GM23338 (cell line): ENCODE results near the gene NAA20. TPM values are rescaled to one million over a fixed set of nuclear protein-coding genes. Genes with fewer than 3 reads are reported as not detected.
A peak's percentile ranks its signal among the peaks of the same experiment; 100 is the strongest.

ENCODE experiments used
- ATAC-seq: fragments of 200-7000 bp; cut with Tn5 transposase; 3 replicates; pipeline ENCODE4 v1.9.1; 2020
- DNase-seq: peaks from one replicate; pipeline ENCODE4 v3.0.0-alpha.2; 2015; ENCODE audit warnings: low spot score
- H2AFZ ChIP-seq: fragments of 200-600 bp; sonication (generic); 2 replicates; pipeline ENCODE4 v1.8.0; 2016; ENCODE audit warnings: antibody characterized with exemption, mild to moderate bottlenecking, moderate library complexity
- H3F3A ChIP-seq: fragments of 200-600 bp; sonication (generic); replicated peaks from 2 replicates; pipeline ENCODE4 v1.8.0; 2017; ENCODE audit warnings: antibody characterized with exemption, mixed run types, low read depth
- H3K27ac ChIP-seq: fragments of 200-600 bp; sonication (generic); 2 replicates; pipeline ENCODE4 v1.6.1; 2016; ENCODE audit warnings: low read depth
- H3K27me3 ChIP-seq: fragments of 200-600 bp; sonication (generic); 2 replicates; pipeline ENCODE4 v1.8.0; 2016; ENCODE audit warnings: mild to moderate bottlenecking, mixed run types, moderate library complexity; ENCODE audit not compliant: insufficient read depth
- H3K36me3 ChIP-seq: fragments of 200-600 bp; sonication (generic); 2 replicates; pipeline ENCODE4 v1.8.0; 2016; ENCODE audit warnings: mild to moderate bottlenecking; ENCODE audit not compliant: insufficient read depth
- H3K4me1 ChIP-seq: fragments of 200-600 bp; sonication (generic); 2 replicates; pipeline ENCODE4 v1.8.0; 2016; ENCODE audit warnings: mild to moderate bottlenecking, moderate library complexity; ENCODE audit not compliant: insufficient read depth
- H3K4me2 ChIP-seq: fragments of 200-600 bp; sonication (generic); 2 replicates; pipeline ENCODE4 v1.7.1; 2017; ENCODE audit warnings: mixed run types
- H3K4me3 ChIP-seq: fragments of 200-600 bp; sonication (generic); 2 replicates; pipeline ENCODE4 v1.6.1; 2016; ENCODE audit warnings: mixed run types
- H3K79me2 ChIP-seq: fragments of 200-600 bp; sonication (generic); replicated peaks from 2 replicates; pipeline ENCODE4 v1.8.0; 2017; ENCODE audit warnings: mild to moderate bottlenecking; ENCODE audit not compliant: insufficient read depth
- H3K9me2 ChIP-seq: fragments of 200-600 bp; sonication (generic); 2 replicates; pipeline ENCODE4 v1.8.0; 2017; ENCODE audit not compliant: insufficient read depth
- H4K20me1 ChIP-seq: fragments of 200-600 bp; sonication (generic); replicated peaks from 2 replicates; pipeline ENCODE4 v1.8.0; 2017; ENCODE audit warnings: mild to moderate bottlenecking; ENCODE audit not compliant: insufficient read depth
- H3K27ac Mint-ChIP-seq: 2 replicates; pipeline ENCODE4 v1.8.0; 2020; ENCODE audit warnings: inconsistent platforms, mild to moderate bottlenecking, moderate library complexity, mixed read lengths
- H3K27me3 Mint-ChIP-seq: 3 replicates; pipeline ENCODE4 v1.8.0; 2022; ENCODE audit warnings: low read depth, mild to moderate bottlenecking, moderate library complexity, mixed read lengths, inconsistent platforms; ENCODE audit not compliant: insufficient read depth, poor library complexity
- H3K36me3 Mint-ChIP-seq: 3 replicates; pipeline ENCODE4 v1.8.0; 2021; ENCODE audit warnings: low read depth, mild to moderate bottlenecking, inconsistent platforms, moderate library complexity, mixed read lengths
- H3K4me1 Mint-ChIP-seq: 3 replicates; pipeline ENCODE4 v1.8.0; 2020; ENCODE audit warnings: mild to moderate bottlenecking, inconsistent platforms, mixed read lengths
- H3K4me3 Mint-ChIP-seq: 3 replicates; pipeline ENCODE4 v1.8.0; 2021; ENCODE audit warnings: moderate library complexity, mild to moderate bottlenecking, inconsistent platforms, mixed read lengths
- H3K9me3 Mint-ChIP-seq: 3 replicates; pipeline ENCODE4 v1.8.0; 2020; ENCODE audit warnings: moderate library complexity, mild to moderate bottlenecking, inconsistent platforms, mixed read lengths
- CTCF ChIP-seq, 2 experiments: fragments of 200-600 bp in 1 of 2; sonication (generic) in 1 of 2; conservative IDR thresholded peaks; 2 replicates each; pipeline versions ENCODE4 v1.5.1 to v1.6.1; 2016 to 2017; ENCODE audit warnings: antibody characterized with exemption in 2 of 2, low read depth in 2 of 2, mild to moderate bottlenecking in 2 of 2, moderate library complexity in 1 of 2
- ETS1 ChIP-seq: IDR thresholded peaks from 2 replicates; pipeline ENCODE4 v1.6.1; 2016; ENCODE audit warnings: antibody characterized with exemption
- EZH2 ChIP-seq: fragments of 200-600 bp; sonication (generic); IDR thresholded peaks from one replicate; pipeline ENCODE4 v1.8.0; 2017; ENCODE audit warnings: antibody characterized with exemption, mild to moderate bottlenecking, low read depth; ENCODE audit not compliant: unreplicated experiment
- EZH2phosphoT487 ChIP-seq: fragments of 200-600 bp; sonication (generic); IDR thresholded peaks from one replicate; pipeline ENCODE4 v1.8.1; 2018; ENCODE audit warnings: antibody characterized with exemption; ENCODE audit not compliant: unreplicated experiment
- JUNB ChIP-seq: IDR thresholded peaks from one replicate; pipeline ENCODE4 v1.6.1; 2016; ENCODE audit warnings: antibody characterized with exemption; ENCODE audit not compliant: unreplicated experiment
- NANOG ChIP-seq: IDR thresholded peaks from 2 replicates; pipeline ENCODE4 v1.6.1; 2016; ENCODE audit warnings: antibody characterized with exemption, borderline replicate concordance
- POLR2AphosphoS5 ChIP-seq: IDR thresholded peaks from 2 replicates; pipeline ENCODE4 v1.6.1; 2016; ENCODE audit warnings: antibody characterized with exemption, low read depth
- REST ChIP-seq: IDR thresholded peaks from one replicate; pipeline ENCODE4 v1.6.1; 2018; ENCODE audit warnings: antibody characterized with exemption; ENCODE audit not compliant: unreplicated experiment
- STAT1 ChIP-seq: IDR thresholded peaks from one replicate; pipeline ENCODE4 v1.6.1; 2016; ENCODE audit warnings: antibody characterized with exemption; ENCODE audit not compliant: unreplicated experiment
- ZNF114 ChIP-seq: fragments of 250-450 bp; sonication (Bioruptor Pico); IDR thresholded peaks from 2 replicates; pipeline ENCODE4 v1.5.0; 2020; ENCODE audit warnings: mild to moderate bottlenecking, moderate library complexity
- ZNF331 ChIP-seq: fragments of 250-450 bp; sonication (Bioruptor Pico); IDR thresholded peaks from 2 replicates; pipeline ENCODE4 v1.5.0; 2020; ENCODE audit warnings: low read depth, mild to moderate bottlenecking, moderate library complexity
- ZNF462 ChIP-seq: fragments of 250-450 bp; sonication (Bioruptor Pico); IDR thresholded peaks from 2 replicates; pipeline ENCODE4 v1.5.0; 2020; ENCODE audit warnings: mild to moderate bottlenecking, moderate library complexity
- polyA plus RNA-seq: library from polyadenylated mRNA; unstranded; fragments of >200 nt; fragmentation: Nextera tagmentation; extraction: Ambion mirVana; gene quantifications from 2 replicates; pipeline ENCODE4 v1.2.1, GENCODE V29; 2016
- total RNA-seq: library from RNA; depleted of rRNA; stranded (reverse); fragments of >200 nt; shearing (Covaris generic); gene quantifications from 2 replicates; pipeline ENCODE4 v1.2.3, GENCODE V29; 2014

The NAA20 gene
- total and polyA plus RNA-seq, 2 experiments from 2014 or later, result 28.7 to 117 TPM

DNA sequence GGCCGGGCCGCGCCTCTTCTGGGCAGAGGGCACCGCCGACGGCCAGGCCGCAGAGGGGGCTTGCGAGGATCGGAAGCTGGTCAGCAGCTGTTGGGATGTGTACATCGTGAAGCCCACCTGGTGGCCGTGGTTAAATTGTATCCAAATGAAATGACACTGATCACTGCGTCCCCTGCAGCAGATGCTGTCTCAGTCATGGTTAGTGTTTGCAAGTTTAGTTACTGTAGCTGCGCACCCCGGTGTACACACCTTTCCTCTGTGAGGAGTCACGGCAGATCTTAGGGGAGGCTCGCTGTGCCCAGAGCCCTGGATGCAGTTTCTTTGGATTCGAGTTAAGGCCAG, 653 bp downstream of the NAA20 start:
- H3K9me2 ChIP-seq, result no peaks in the 10 kb centered on the region
- H3K27ac Mint-ChIP-seq, result no peak overlapping the region
- peaks cover 5% of the 10 kb centered on the region; the same call in 2 of the 3 replicates for H3K36me3 Mint-ChIP-seq
- H3K9me3 Mint-ChIP-seq, result no peaks in the 10 kb centered on the region
- no peak overlapping the region for H3K27ac ChIP-seq
- no peak for ATAC-seq
- H3K4me1 ChIP-seq, result peaks cover 5% of the 10 kb centered on the region
- peak overlapping the region; percentile 87 for H3K4me3 ChIP-seq
- H3K4me2 ChIP-seq, result peak overlapping the region; percentile 96
- peak overlapping the region; percentile 96 for H2AFZ ChIP-seq
- peaks cover 11% of the 10 kb centered on the region for H4K20me1 ChIP-seq
- no peak for DNase-seq
- H3K4me3 Mint-ChIP-seq, result peak overlapping the region; percentile 90
- peaks cover 50% of the 10 kb centered on the region for H3K79me2 ChIP-seq
- TF ChIP-seq EZH2 (no peak), NANOG (no peak), STAT1 (no peak), JUNB (no peak), CTCF (conservative IDR thresholded peaks at IDR 0.05; ENCODE audit: low read depth in 2 of 2) (no peak), EZH2phosphoT487 (no peak), ZNF114 (CRISPR knock-in tag) (no peak), ZNF331 (CRISPR knock-in tag) (no peak), POLR2AphosphoS5 (no peak), ETS1 (no peak), ZNF462 (no peak), REST (no peak)
- H3K27me3 Mint-ChIP-seq, result peaks cover 13% of the 10 kb centered on the region
- H3K4me1 Mint-ChIP-seq, result peaks cover 22% of the 10 kb centered on the region
- H3F3A ChIP-seq, result no peaks in the 10 kb centered on the region
- no peaks in the 10 kb centered on the region for H3K36me3 ChIP-seq
- H3K27me3 ChIP-seq, result no peaks in the 10 kb centered on the region
